Prostate gland (tissue), 2 donors: ENCODE measurements around the gene MCF2L2. TPM values are rescaled to one million over a fixed set of nuclear protein-coding genes. Genes with fewer than 3 reads are reported as not detected.

Source experiments
- DNase-seq: peaks from one replicate; pipeline ENCODE4 v3.0.0-alpha.2; 2019; ENCODE audit warnings: low spot score
- H3K27ac ChIP-seq, 2 donors: fragments of 200-600 bp; sonication (generic); 2 replicates each; pipeline ENCODE4 v1.5.1; 2017 to 2019
- H3K27me3 ChIP-seq: fragments of 200-600 bp; sonication (generic); replicated peaks from 2 replicates; pipeline ENCODE4 v1.5.1; 2019; ENCODE audit not compliant: insufficient read depth
- H3K36me3 ChIP-seq, 2 donors: fragments of 200-600 bp; sonication (generic); 1 replicate in 1 of 2; 2 replicates in 1 of 2; pipeline versions ENCODE4 v1.5.1 to v1.8.1; 2017 to 2019
- H3K4me1 ChIP-seq: fragments of 200-600 bp; sonication (generic); replicated peaks from 2 replicates; pipeline ENCODE4 v1.5.1; 2019
- H3K4me3 ChIP-seq, 2 donors: fragments of 200-600 bp; sonication (generic); 2 replicates each; pipeline ENCODE4 v1.5.1; 2017 to 2019
- H3K9me3 ChIP-seq: fragments of 200-600 bp; sonication (generic); 2 replicates; pipeline ENCODE4 v1.5.1; 2017
- CTCF ChIP-seq, 4 experiments: fragments of 200-600 bp in 2 of 4; fragments of 450-650 bp in 2 of 4; sonication (generic) in 2 of 4; IDR thresholded peaks; 1 replicate in 3 of 4; 2 replicates in 1 of 4; pipeline ENCODE4 v1.5.1; 2016 to 2019; ENCODE audit warnings: antibody characterized with exemption in 4 of 4, mild to moderate bottlenecking in 2 of 4, moderate library complexity in 2 of 4
- POLR2A ChIP-seq: fragments of 450-650 bp; IDR thresholded peaks from one replicate; pipeline ENCODE4 v1.6.1; 2016; ENCODE audit warnings: antibody characterized with exemption, mild to moderate bottlenecking
- POLR2AphosphoS5 ChIP-seq: sonication (generic); formaldehyde crosslinking; IDR thresholded peaks from one replicate; pipeline ENCODE4 v1.6.1; 2017; ENCODE audit warnings: antibody characterized with exemption
- WGBS: methylation state at CpG from one replicate; pipeline ENCODE4 v1.1.5; 2018; 5-methylcytosine and 5-hydroxymethylcytosine counted together
- intact Hi-C: fragments of 100-400 bp; cut with DNase I; formaldehyde crosslinking; loops from one replicate; pipeline ENCODE4 v1.14.2; 2022
- total RNA-seq, 2 donors: library from RNA; depleted of rRNA; stranded (reverse); fragments of >200 nt; gene quantifications; one replicate each; pipeline ENCODE4 v1.1.0, GENCODE V29; 2016

Gene MCF2L2
- total RNA-seq, 2 donors from 2014 or later: 0.41 to 4.0 TPM

DNA sequence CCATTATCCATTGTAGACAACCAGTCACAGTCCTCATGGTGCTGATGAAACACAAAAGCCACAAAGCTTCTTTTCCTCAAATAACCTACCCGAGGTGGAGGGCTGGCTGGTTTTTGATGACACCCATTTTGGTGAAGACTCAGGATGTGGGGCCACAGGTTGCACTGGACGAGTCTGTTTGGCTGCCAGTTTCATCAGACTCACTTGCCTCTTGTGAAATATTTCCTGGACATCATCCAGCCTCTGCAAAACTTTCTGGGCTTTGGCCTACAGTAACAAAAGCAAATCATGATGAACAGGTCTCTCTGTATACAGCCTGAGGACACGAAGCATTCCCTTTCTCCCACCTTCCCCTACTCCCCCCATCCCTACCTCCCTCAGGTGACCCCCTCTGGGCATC lies 133.2 kb downstream of the MCF2L2 start:
- Histone ChIP-seq H3K27me3 (no peaks in the 10 kb centered on the region), H3K36me3 (no peaks in the 10 kb centered on the region), H3K4me1 (peaks cover 17% of the 10 kb centered on the region), H3K4me3 (no peak overlapping the region), H3K9me3 (no peaks in the 10 kb centered on the region), H3K27ac (peak overlapping the region; percentile 53 to 73)
- 16% methylated on average over 3 of the region's 3 CpGs for WGBS
- DNase-seq: peak; percentile 88
- TF ChIP-seq CTCF (IDR thresholded peaks at IDR 0.05) (peak in 1 of 4 experiments; percentile 12), POLR2A (no peak), POLR2AphosphoS5 (peak; percentile 90)
- intact Hi-C loops: no loop called here

- TF ChIP-seq POLR2AphosphoS5 (no peak), POLR2A (no peak), CTCF (IDR thresholded peaks at IDR 0.05) (no peak)
- Histone ChIP-seq H3K36me3 (no peaks in the 10 kb centered on the region), H3K4me3 (no peak overlapping the region), H3K27me3 (no peaks in the 10 kb centered on the region), H3K4me1 (peaks cover 14% of the 10 kb centered on the region), H3K27ac (no peak overlapping the region), H3K9me3 (no peaks in the 10 kb centered on the region)
- WGBS: 82% methylated on average over 2 of the region's 2 CpGs
- no peak for DNase-seq
- intact Hi-C loops: no loop called here
Measured at GRCh38 chr3:183293966-183294365, 134.5 kb downstream of the MCF2L2 start.

- no peak overlapping the region for H3K4me3 ChIP-seq
- DNase-seq: no peak
- H3K4me1 ChIP-seq: peaks cover 14% of the 10 kb centered on the region
- intact Hi-C loops: no loop called here
- H3K36me3 ChIP-seq: no peaks in the 10 kb centered on the region
- TF ChIP-seq POLR2AphosphoS5 (peak; percentile 88), POLR2A (no peak), CTCF (IDR thresholded peaks at IDR 0.05) (no peak)
- 35% methylated on average over 4 of the region's 4 CpGs for WGBS
- H3K27ac ChIP-seq: peak overlapping the region; percentile 27 to 54
- H3K9me3 ChIP-seq: no peaks in the 10 kb centered on the region
- H3K27me3 ChIP-seq: no peaks in the 10 kb centered on the region
Measured at GRCh38 chr3:183291497-183292031, 136.9 kb downstream of the MCF2L2 start.

- intact Hi-C loops: no loop called here
- Histone ChIP-seq H3K9me3 (no peaks in the 10 kb centered on the region), H3K36me3 (no peaks in the 10 kb centered on the region), H3K27ac (peak overlapping the region in 1 of 2 donors; percentile 54), H3K4me1 (peaks cover 4% of the 10 kb centered on the region), H3K4me3 (no peak overlapping the region), H3K27me3 (no peaks in the 10 kb centered on the region)
- WGBS: 100% methylated on average over 2 of the region's 2 CpGs
- TF ChIP-seq POLR2A: no peak
- no peak for TF ChIP-seq CTCF (IDR thresholded peaks at IDR 0.05)
- no peak for TF ChIP-seq POLR2AphosphoS5
- DNase-seq: no peak
Measured at GRCh38 chr3:183290216-183290615, 138.2 kb downstream of the MCF2L2 start.

GRCh38 chr3:183288117-183288516 lies 140.3 kb downstream of the MCF2L2 start:
- intact Hi-C loops: no loop called here
- TF ChIP-seq POLR2A: no peak
- TF ChIP-seq CTCF (IDR thresholded peaks at IDR 0.05): no peak
- no peak for TF ChIP-seq POLR2AphosphoS5
- WGBS: 96% methylated on average over 2 of the region's 2 CpGs
- Histone ChIP-seq H3K9me3 (no peaks in the 10 kb centered on the region), H3K27me3 (no peaks in the 10 kb centered on the region), H3K4me3 (no peak overlapping the region), H3K27ac (no peak overlapping the region), H3K36me3 (no peaks in the 10 kb centered on the region), H3K4me1 (no peaks in the 10 kb centered on the region)
- no peak for DNase-seq
